Esophagus squamous epithelium (tissue), 4 donors: ENCODE data around the gene CCIN.

Source experiments
- CTCF ChIP-seq, 6 experiments: fragments of 450-650 bp in 4 of 6; fragments of 200-600 bp in 2 of 6; sonication (generic) in 2 of 6; IDR thresholded peaks; one replicate each; pipeline ENCODE4 v1.5.1; 2016 to 2019; ENCODE audit warnings: antibody characterized with exemption in 6 of 6, mild to moderate bottlenecking in 4 of 6, moderate library complexity in 4 of 6
- POLR2A ChIP-seq, 4 donors: fragments of 450-650 bp; IDR thresholded peaks; one replicate each; pipeline ENCODE4 v1.6.1; 2017; ENCODE audit warnings: antibody characterized with exemption in 4 of 4, mild to moderate bottlenecking in 4 of 4, moderate library complexity in 3 of 4

GRCh38 chr9:36132086-36132485 is 37.1 kb upstream of the CCIN start:
- TF ChIP-seq CTCF (IDR thresholded peaks at IDR 0.05): no peak
- TF ChIP-seq POLR2A (IDR thresholded peaks at IDR 0.05): no peak
